SK-N-MC (cell line): ENCODE data around the gene FCHO1.
"Not testable (repeated sequence)": the region's sequence is repeated elsewhere in the genome, so short reads cannot be mapped to it uniquely, and the experiment has no call there.

Source experiments
- DNase-seq: peaks from one replicate; pipeline ENCODE4 v3.0.0-alpha.2; 2011; ENCODE audit warnings: low read depth, low spot score
- H3K27ac ChIP-seq: fragments of 200-600 bp; sonication (generic); 2 replicates; pipeline ENCODE4 v1.5.1; 2016; ENCODE audit warnings: mixed run types
- H3K36me3 ChIP-seq: fragments of 200-600 bp; sonication (generic); 2 replicates; pipeline ENCODE4 v1.6.1; 2017; ENCODE audit warnings: antibody characterized with exemption, low read length, mixed read lengths; ENCODE audit not compliant: insufficient read depth
- H3K4me3 ChIP-seq: fragments of 200-600 bp; sonication (generic); 2 replicates; pipeline ENCODE4 v1.5.1; 2016
- H3K9ac ChIP-seq: fragments of 200-600 bp; sonication (generic); 2 replicates; pipeline ENCODE4 v1.8.0; 2017; ENCODE audit warnings: mixed run types, mixed read lengths; ENCODE audit not compliant: insufficient read length
- H3K9me3 ChIP-seq: fragments of 200-600 bp; sonication (generic); 2 replicates; pipeline ENCODE4 v1.6.1; 2017; ENCODE audit warnings: low read depth, mild to moderate bottlenecking, antibody characterized with exemption, low read length, moderate library complexity, mixed read lengths
- EZH2 ChIP-seq: fragments of 200-600 bp; sonication (generic); IDR thresholded peaks from one replicate; pipeline ENCODE4 v1.6.1; 2017; ENCODE audit warnings: antibody characterized with exemption
- FOXP2 ChIP-seq: optimal IDR thresholded peaks from 2 replicates; pipeline ENCODE3; 2011; ENCODE audit warnings: mild to moderate bottlenecking, moderate library complexity; ENCODE audit not compliant: insufficient read depth; ENCODE audit errors: extremely low read length, control extremely low read depth
- POLR2AphosphoS5 ChIP-seq: IDR thresholded peaks from 2 replicates; pipeline ENCODE4 v1.6.1; 2012; ENCODE audit warnings: mild to moderate bottlenecking, low read depth, low read length, borderline replicate concordance

FCHO1 gene

GRCh38 chr19:17790059-17790780 is 38.9 kb downstream of the FCHO1 start:
- Histone ChIP-seq H3K9me3 (no peaks in the 10 kb centered on the region), H3K9ac (no peak overlapping the region), H3K27ac (no peak overlapping the region), H3K4me3 (no peak overlapping the region), H3K36me3 (no peaks in the 10 kb centered on the region)
- TF ChIP-seq EZH2 (no peak), POLR2AphosphoS5 (no peak), FOXP2 (no peak)
- no peak for DNase-seq

GRCh38 chr19:17794412-17794730 is 43.1 kb downstream of the FCHO1 start:
- H3K36me3 ChIP-seq, result no peaks in the 10 kb centered on the region
- no peak for DNase-seq
- H3K9ac ChIP-seq, result no peak overlapping the region
- peak overlapping the region; percentile 54 for H3K4me3 ChIP-seq
- no peak overlapping the region for H3K27ac ChIP-seq
- H3K9me3 ChIP-seq, result no peaks in the 10 kb centered on the region
- TF ChIP-seq FOXP2 (no peak), POLR2AphosphoS5 (no peak), EZH2 (no peak)

GRCh38 chr19:17794731-17795494 is 43.6 kb downstream of the FCHO1 start, which contains the start of gene B3GNT3:
Gene B3GNT3 (plus strand): TSS chr19:17795138. CDS start chr19:17807808, 12,670 bp downstream.
- Histone ChIP-seq H3K9ac (no peak within 1 kb of the TSS), H3K9me3 (no peaks in the 10 kb centered on the region), H3K4me3 (peak within 1 kb of the TSS; percentile 54), H3K36me3 (no peaks in the 10 kb centered on the region), H3K27ac (no peak within 1 kb of the TSS)
- TF ChIP-seq FOXP2, result no peak
- no peak for TF ChIP-seq POLR2AphosphoS5
- no peak for TF ChIP-seq EZH2
- no peak for DNase-seq

- H3K9ac ChIP-seq, result no peak overlapping the region
- DNase-seq, result no peak
- no peak overlapping the region for H3K27ac ChIP-seq
- H3K36me3 ChIP-seq, result no peaks in the 10 kb centered on the region
- H3K9me3 ChIP-seq, result no peaks in the 10 kb centered on the region
- TF ChIP-seq POLR2AphosphoS5 (no peak), FOXP2 (no peak), EZH2 (no peak)
- H3K4me3 ChIP-seq, result no peak overlapping the region
These were observed 44.2 kb downstream of the FCHO1 start for GRCh38 chr19:17795495-17795856.

- no peak overlapping the region for H3K27ac ChIP-seq
- no peak overlapping the region for H3K4me3 ChIP-seq
- H3K36me3 ChIP-seq, result no peaks in the 10 kb centered on the region
- H3K9ac ChIP-seq, result no peak overlapping the region
- no peak for DNase-seq
- H3K9me3 ChIP-seq, result no peaks in the 10 kb centered on the region
- TF ChIP-seq EZH2, result no peak
- no peak for TF ChIP-seq POLR2AphosphoS5
- no peak for TF ChIP-seq FOXP2
These were observed 44.9 kb downstream of the FCHO1 start for GRCh38 chr19:17796013-17796837.

- no peaks in the 10 kb centered on the region for H3K36me3 ChIP-seq
- no peak for DNase-seq
- H3K4me3 ChIP-seq, result no peak overlapping the region
- TF ChIP-seq EZH2 (no peak), FOXP2 (no peak), POLR2AphosphoS5 (no peak)
- H3K27ac ChIP-seq, result no peak overlapping the region
- no peaks in the 10 kb centered on the region for H3K9me3 ChIP-seq
- no peak overlapping the region for H3K9ac ChIP-seq
These were observed 45.7 kb downstream of the FCHO1 start for GRCh38 chr19:17796838-17797423.

GRCh38 chr19:17797424-17798201 is 46.3 kb downstream of the FCHO1 start:
- DNase-seq, result no peak
- Histone ChIP-seq H3K36me3 (no peaks in the 10 kb centered on the region), H3K9ac (no peak overlapping the region), H3K27ac (no peak overlapping the region), H3K4me3 (no peak overlapping the region), H3K9me3 (no peaks in the 10 kb centered on the region)
- no peak for TF ChIP-seq EZH2
- TF ChIP-seq POLR2AphosphoS5, result no peak
- no peak for TF ChIP-seq FOXP2

- not testable (repeated sequence) for H3K36me3 ChIP-seq, H3K27ac ChIP-seq, H3K9me3 ChIP-seq, H3K4me3 ChIP-seq, DNase-seq, H3K9ac ChIP-seq
These were observed 47.3 kb downstream of the FCHO1 start for GRCh38 chr19:17798599-17798998.
